22Rv1 (cell line): ENCODE measurements around the gene FGF5.

ENCODE experiments used
- H3K27ac ChIP-seq: fragments of 450-650 bp; 2 replicates; pipeline ENCODE4 v1.5.1; 2017
- CTCF ChIP-seq: fragments of 450-650 bp; IDR thresholded peaks from 2 replicates; pipeline ENCODE4 v1.5.1; 2017; ENCODE audit warnings: mild to moderate bottlenecking
- ZFX ChIP-seq: fragments of 450-650 bp; IDR thresholded peaks from 2 replicates; pipeline ENCODE4 v1.6.1; 2017; ENCODE audit warnings: antibody characterized with exemption, borderline replicate concordance

Gene FGF5

GRCh38 chr4:80253510-80253909 lies 13.0 kb upstream of the FGF5 start:
- no peak overlapping the region for H3K27ac ChIP-seq
- no peak for TF ChIP-seq ZFX
- TF ChIP-seq CTCF = no peak

GRCh38 chr4:80254114-80254513 lies 12.3 kb upstream of the FGF5 start:
- TF ChIP-seq ZFX (no peak), CTCF (no peak)

GRCh38 chr4:80255329-80256095 lies 11.0 kb upstream of the FGF5 start:
- no peak overlapping the region for H3K27ac ChIP-seq
- TF ChIP-seq CTCF = no peak
- TF ChIP-seq ZFX = no peak

More at GRCh38 chr4:80254114-80254513, 12.3 kb upstream of the FGF5 start:
- no peak overlapping the region for H3K27ac ChIP-seq

GRCh38 chr4:80257851-80258250 lies 8.6 kb upstream of the FGF5 start:
- H3K27ac ChIP-seq = no peak overlapping the region
- no peak for TF ChIP-seq ZFX
- TF ChIP-seq CTCF = no peak

GRCh38 chr4:80259012-80259411 lies 7.5 kb upstream of the FGF5 start:
- TF ChIP-seq ZFX (no peak), CTCF (no peak)
- no peak overlapping the region for H3K27ac ChIP-seq

- no peak for TF ChIP-seq CTCF
- no peak for TF ChIP-seq ZFX
- H3K27ac ChIP-seq = no peak overlapping the region
Measured at GRCh38 chr4:80259817-80260216, 6.6 kb upstream of the FGF5 start.

- TF ChIP-seq ZFX = no peak
- no peak for TF ChIP-seq CTCF
- H3K27ac ChIP-seq = no peak overlapping the region
Measured at GRCh38 chr4:80261989-80262600, 4.4 kb upstream of the FGF5 start.
